ACC112 (cell line): ENCODE data around the gene USP37.

Experiments used
- H2AFZ ChIP-seq: fragments of 200-600 bp; sonication (generic); one replicate; pipeline ENCODE4 v1.6.0; 2017; ENCODE audit warnings: antibody characterized with exemption, low read length; ENCODE audit not compliant: unreplicated experiment
- H3K27ac ChIP-seq: fragments of 200-600 bp; sonication (generic); 2 replicates; pipeline ENCODE4 v1.5.1; 2014; ENCODE audit warnings: low read depth, mild to moderate bottlenecking, antibody characterized with exemption, low read length, moderate library complexity
- H3K27me3 ChIP-seq: fragments of 200-600 bp; sonication (generic); 2 replicates; pipeline ENCODE4 v1.6.1; 2014; ENCODE audit warnings: mild to moderate bottlenecking, antibody characterized with exemption, low read length, moderate library complexity, mixed read lengths; ENCODE audit not compliant: insufficient read depth
- H3K36me3 ChIP-seq: fragments of 200-600 bp; sonication (generic); 2 replicates; pipeline ENCODE4 v1.6.1; 2016; ENCODE audit warnings: mild to moderate bottlenecking, antibody characterized with exemption, low read length, moderate library complexity, mixed read lengths; ENCODE audit not compliant: insufficient read depth
- H3K4me1 ChIP-seq: fragments of 200-600 bp; sonication (generic); one replicate; pipeline ENCODE4 v1.6.1; 2016; ENCODE audit warnings: low read length, mixed read lengths; ENCODE audit not compliant: insufficient read depth, unreplicated experiment, control insufficient read depth
- H3K4me3 ChIP-seq: fragments of 200-600 bp; sonication (generic); 2 replicates; pipeline ENCODE4 v1.5.1; 2014; ENCODE audit warnings: mild to moderate bottlenecking, low read depth, low read length
- H3K79me2 ChIP-seq: fragments of 200-600 bp; sonication (generic); one replicate; pipeline ENCODE4 v1.6.0; 2016; ENCODE audit warnings: low read length; ENCODE audit not compliant: control insufficient read depth, unreplicated experiment, insufficient read depth

Gene USP37

GRCh38 chr2:218577482-218578220 is 9.5 kb upstream of the USP37 start:
- no peak overlapping the region for H2AFZ ChIP-seq
- no peak overlapping the region for H3K4me3 ChIP-seq
- peaks cover 5% of the 10 kb centered on the region; the same call in 1 of the 2 replicates for H3K36me3 ChIP-seq
- no peak overlapping the region for H3K27ac ChIP-seq
- no peaks in the 10 kb centered on the region for H3K27me3 ChIP-seq
- H3K79me2 ChIP-seq: peaks cover 78% of the 10 kb centered on the region
- H3K4me1 ChIP-seq: peaks cover 13% of the 10 kb centered on the region

GRCh38 chr2:218576854-218577253 is 8.7 kb upstream of the USP37 start:
- peaks cover 4% of the 10 kb centered on the region; the same call in 1 of the 2 replicates for H3K36me3 ChIP-seq
- no peak overlapping the region for H3K4me3 ChIP-seq
- no peak overlapping the region for H2AFZ ChIP-seq
- no peaks in the 10 kb centered on the region for H3K27me3 ChIP-seq
- no peak overlapping the region for H3K27ac ChIP-seq
- peaks cover 86% of the 10 kb centered on the region for H3K79me2 ChIP-seq
- H3K4me1 ChIP-seq: peaks cover 14% of the 10 kb centered on the region

DNA sequence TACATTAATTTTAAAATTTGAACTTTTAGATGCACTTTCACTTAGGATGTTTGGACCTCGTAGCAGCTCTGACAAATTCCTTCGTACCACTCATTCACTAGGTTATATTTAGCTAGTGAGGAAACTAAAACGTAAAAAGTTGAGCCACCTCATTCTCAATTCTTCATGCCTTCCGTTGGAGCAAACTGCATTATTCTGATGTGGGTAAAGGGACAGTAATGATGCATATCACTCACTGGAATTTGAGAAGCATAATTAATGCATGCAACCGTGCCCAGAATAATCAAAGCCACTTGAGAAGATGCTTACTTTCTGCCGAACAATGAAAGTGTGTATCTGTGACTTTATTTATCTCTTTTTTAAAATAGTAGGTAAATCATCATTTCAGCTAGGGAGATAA is 2.7 kb upstream of the USP37 start:
- Histone ChIP-seq H3K36me3 (peaks cover 4% of the 10 kb centered on the region; the same call in 1 of the 2 replicates), H3K4me1 (peaks cover 27% of the 10 kb centered on the region), H3K27ac (peak overlapping the region; percentile 97), H3K27me3 (no peaks in the 10 kb centered on the region), H3K4me3 (peak overlapping the region; percentile 84), H3K79me2 (peaks cover 91% of the 10 kb centered on the region), H2AFZ (no peak overlapping the region)

DNA sequence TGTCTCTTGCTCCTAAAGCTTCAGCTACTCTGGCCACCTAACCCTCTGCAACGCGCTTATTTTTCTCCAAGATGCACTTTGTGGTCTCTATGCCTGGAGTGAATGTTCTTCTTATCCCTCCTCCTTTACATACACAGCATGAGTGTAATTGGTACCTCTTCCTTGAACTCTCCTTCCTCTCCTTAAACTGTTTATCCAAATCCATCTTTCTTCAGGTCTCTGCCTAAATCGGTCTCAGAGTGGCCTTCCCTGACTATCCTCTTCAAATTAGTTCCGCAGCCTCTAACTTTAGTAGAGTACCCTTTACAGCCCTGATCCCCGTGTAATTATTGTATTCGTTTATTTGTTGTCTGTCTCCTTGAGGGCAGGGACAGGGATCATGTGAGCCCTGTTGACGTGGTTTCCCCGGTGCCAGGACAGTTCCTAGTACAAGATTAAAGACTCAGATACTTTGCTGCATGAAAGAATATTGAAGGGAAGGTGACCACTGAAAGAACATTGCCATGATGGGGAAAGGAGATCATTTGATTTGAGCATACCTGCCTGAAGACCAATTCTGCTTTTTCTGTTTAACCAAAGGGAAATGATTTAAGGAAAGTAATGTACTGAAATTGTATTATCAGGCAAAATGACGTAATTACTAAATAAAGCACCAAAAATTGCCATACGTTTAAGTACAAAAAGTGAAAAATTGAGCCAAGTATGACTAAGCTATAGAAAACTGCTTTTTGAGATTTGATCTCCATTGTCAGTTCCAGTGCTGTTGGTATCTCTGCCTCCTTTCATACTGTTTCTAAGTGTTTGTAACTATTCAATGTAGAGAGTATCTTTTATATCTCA is 1.7 kb upstream of the USP37 start:
- H2AFZ ChIP-seq: no peak overlapping the region
- H3K79me2 ChIP-seq: peaks cover 91% of the 10 kb centered on the region
- no peaks in the 10 kb centered on the region for H3K27me3 ChIP-seq
- H3K27ac ChIP-seq: peak overlapping the region; percentile 97
- peak overlapping the region; percentile 84 for H3K4me3 ChIP-seq
- H3K4me1 ChIP-seq: peaks cover 27% of the 10 kb centered on the region
- H3K36me3 ChIP-seq: peaks cover 5% of the 10 kb centered on the region; the same call in 1 of the 2 replicates

DNA sequence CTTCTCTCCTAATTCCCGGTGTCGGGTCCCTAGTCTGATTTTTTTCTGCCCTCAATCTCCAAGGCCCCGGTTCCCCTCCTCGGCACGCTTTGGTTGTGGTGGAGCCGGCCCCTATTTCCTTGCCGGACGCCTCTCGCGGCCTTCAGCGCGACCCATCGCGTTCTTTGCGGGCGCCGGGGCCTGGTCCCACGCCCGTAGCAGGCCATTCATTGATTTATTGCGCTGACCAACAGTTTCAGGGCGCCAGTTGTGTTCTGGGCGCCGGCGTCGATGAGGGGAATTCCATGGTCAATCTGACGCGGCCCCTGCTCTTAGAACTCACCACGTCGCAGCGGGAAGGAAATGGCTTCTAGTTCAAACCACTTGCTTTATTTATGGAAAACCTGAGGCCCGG is 884 bp upstream of the USP37 start:
- H3K36me3 ChIP-seq: peaks cover 7% of the 10 kb centered on the region; the same call in 1 of the 2 replicates

DNA sequence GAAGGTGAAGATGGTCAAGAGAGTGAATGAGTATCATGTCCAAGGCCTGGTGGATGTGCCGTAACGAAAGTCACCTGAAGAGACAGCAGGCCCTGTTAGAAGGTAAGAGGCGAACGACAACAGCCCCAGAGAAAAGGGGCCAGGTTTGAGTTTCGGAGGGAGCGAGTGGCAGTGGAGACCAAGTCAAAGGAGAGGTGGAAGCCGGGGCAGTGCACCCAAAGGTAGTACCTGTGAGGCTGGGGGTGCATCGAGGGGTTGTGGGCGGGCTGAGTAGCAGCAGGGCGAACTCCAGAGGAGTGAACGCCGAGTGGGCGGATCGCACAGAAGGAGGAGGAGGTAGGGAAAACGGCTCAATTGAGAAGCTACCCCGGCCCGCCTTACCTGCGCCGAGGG is 358 bp downstream of the USP37 start:
- peaks cover 87% of the 10 kb centered on the region for H3K79me2 ChIP-seq
- H3K4me1 ChIP-seq: peaks cover 41% of the 10 kb centered on the region
- H3K27ac ChIP-seq: peak overlapping the region; percentile 78
- no peaks in the 10 kb centered on the region for H3K27me3 ChIP-seq
- peak overlapping the region; percentile 84 for H3K4me3 ChIP-seq
- peak overlapping the region; percentile 75 for H2AFZ ChIP-seq
- peaks cover 7% of the 10 kb centered on the region; the same call in 1 of the 2 replicates for H3K36me3 ChIP-seq

More for the DNA sequence above, 884 bp upstream of the USP37 start:
- H2AFZ ChIP-seq: peak overlapping the region; percentile 93
- H3K4me1 ChIP-seq: peaks cover 32% of the 10 kb centered on the region
- peaks cover 88% of the 10 kb centered on the region for H3K79me2 ChIP-seq
- H3K27ac ChIP-seq: peak overlapping the region; percentile 97
- H3K4me3 ChIP-seq: peak overlapping the region; percentile 84
- H3K27me3 ChIP-seq: no peaks in the 10 kb centered on the region

DNA sequence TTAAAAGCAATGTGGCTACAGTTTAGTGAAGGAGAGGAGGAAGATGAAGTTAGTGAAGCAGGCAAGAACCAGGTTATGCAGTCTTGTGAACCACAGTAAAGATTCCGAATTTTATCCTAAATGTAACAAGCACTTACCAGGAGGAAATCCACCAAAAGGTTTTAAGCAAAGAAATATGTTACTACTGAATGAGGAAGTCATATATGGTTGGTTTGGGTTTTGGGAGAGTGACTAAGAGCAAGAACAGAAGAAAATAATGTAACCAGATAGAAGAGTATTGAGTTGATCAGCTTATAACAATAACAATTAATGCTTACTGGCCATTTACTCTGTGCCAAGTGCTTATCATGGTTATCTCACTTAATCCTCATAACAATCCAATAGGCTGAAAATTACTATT is 1.9 kb downstream of the USP37 start:
- Histone ChIP-seq H3K4me1 (peaks cover 33% of the 10 kb centered on the region), H3K27me3 (no peaks in the 10 kb centered on the region), H3K27ac (no peak overlapping the region), H2AFZ (no peak overlapping the region), H3K79me2 (peaks cover 77% of the 10 kb centered on the region), H3K4me3 (peak overlapping the region; percentile 84), H3K36me3 (peaks cover 15% of the 10 kb centered on the region; the same call in 1 of the 2 replicates)

GRCh38 chr2:218564056-218564455 is 4.1 kb downstream of the USP37 start:
- H3K4me1 ChIP-seq: peaks cover 30% of the 10 kb centered on the region
- no peaks in the 10 kb centered on the region for H3K27me3 ChIP-seq
- peaks cover 55% of the 10 kb centered on the region for H3K79me2 ChIP-seq
- H3K4me3 ChIP-seq: no peak overlapping the region
- peaks cover 23% of the 10 kb centered on the region for H3K36me3 ChIP-seq
- no peak overlapping the region for H2AFZ ChIP-seq
- H3K27ac ChIP-seq: no peak overlapping the region

DNA sequence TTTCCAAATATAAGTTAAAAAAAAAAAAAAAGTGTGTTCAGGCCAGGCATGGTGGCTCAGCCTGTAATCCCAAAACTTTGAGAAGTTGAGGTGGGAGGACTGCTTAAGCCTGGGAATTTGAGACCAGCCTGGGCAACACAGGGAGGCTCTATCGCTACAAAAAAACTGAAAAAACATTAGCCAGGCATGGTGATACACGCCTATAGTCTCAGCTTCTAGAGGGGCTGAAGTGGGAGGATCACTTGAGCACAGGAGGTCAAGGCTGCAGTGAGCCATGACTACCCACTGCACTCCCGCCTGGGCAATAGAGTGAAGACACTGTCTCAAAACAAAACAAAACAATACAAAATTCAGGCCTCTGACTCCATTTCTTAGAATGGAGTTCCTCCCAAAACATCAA is 9.2 kb downstream of the USP37 start:
- Histone ChIP-seq H3K4me1 (peaks cover 9% of the 10 kb centered on the region), H2AFZ (no peak overlapping the region), H3K79me2 (peaks cover 14% of the 10 kb centered on the region), H3K36me3 (peaks cover 39% of the 10 kb centered on the region), H3K27me3 (no peaks in the 10 kb centered on the region), H3K27ac (no peak overlapping the region), H3K4me3 (no peak overlapping the region)

- peaks cover 49% of the 10 kb centered on the region for H3K36me3 ChIP-seq
- no peaks in the 10 kb centered on the region for H3K27me3 ChIP-seq
- H3K27ac ChIP-seq: no peak overlapping the region
- H2AFZ ChIP-seq: no peak overlapping the region
- H3K4me3 ChIP-seq: no peak overlapping the region
- peaks cover 4% of the 10 kb centered on the region for H3K79me2 ChIP-seq
- no peaks in the 10 kb centered on the region for H3K4me1 ChIP-seq
Measured at GRCh38 chr2:218557941-218558340, 10.2 kb downstream of the USP37 start.
